Measurements from ENCODE around the gene TRAPPC5. TPM values are rescaled to one million over a fixed set of nuclear protein-coding genes. Genes with fewer than 3 reads are reported as not detected.
A peak's percentile ranks its signal among the peaks of the same experiment; 100 is the strongest.

TRAPPC5 gene
- total RNA-seq, 1 donor from 2014 or later = 142 TPM

DNA sequence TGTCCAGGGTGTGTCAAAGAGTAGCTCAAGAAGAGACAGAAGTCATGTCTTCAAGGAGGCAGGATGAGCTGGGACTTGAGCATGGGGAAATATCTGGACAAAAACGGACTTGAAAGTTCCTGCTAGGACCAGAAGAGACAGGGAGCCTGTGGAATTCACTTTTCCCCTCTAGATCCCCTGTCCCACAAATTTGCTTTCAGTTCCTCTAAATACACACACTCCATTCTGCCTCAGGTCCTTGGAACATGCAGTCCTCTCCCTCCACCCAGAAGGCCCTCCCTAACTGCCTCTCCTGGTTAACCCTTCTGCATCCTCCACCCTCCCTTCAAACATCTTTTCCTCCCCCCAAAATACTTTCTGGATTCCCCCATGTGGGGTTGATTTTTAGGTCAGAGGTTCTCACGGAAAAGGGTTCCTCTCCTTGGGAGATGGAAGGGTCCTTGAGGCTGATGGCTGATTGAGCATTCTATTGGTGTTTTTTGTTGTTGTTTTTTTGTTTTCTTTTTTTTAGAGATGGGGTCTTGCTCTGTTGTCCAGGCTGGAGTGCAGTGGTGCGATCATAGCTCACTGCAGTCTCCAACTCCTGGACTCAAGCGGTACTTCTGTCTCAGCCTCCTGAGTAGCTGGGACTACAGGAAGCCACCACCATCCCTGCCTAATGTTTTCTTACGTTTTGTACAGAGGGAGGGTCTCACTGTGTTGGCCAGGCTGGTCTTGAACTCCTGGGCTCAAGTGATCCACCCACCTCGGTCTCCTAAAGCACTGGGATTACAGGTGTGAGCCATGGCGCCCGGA lies 18.7 kb upstream of the TRAPPC5 start:
- TF ChIP-seq, protein P1, sequence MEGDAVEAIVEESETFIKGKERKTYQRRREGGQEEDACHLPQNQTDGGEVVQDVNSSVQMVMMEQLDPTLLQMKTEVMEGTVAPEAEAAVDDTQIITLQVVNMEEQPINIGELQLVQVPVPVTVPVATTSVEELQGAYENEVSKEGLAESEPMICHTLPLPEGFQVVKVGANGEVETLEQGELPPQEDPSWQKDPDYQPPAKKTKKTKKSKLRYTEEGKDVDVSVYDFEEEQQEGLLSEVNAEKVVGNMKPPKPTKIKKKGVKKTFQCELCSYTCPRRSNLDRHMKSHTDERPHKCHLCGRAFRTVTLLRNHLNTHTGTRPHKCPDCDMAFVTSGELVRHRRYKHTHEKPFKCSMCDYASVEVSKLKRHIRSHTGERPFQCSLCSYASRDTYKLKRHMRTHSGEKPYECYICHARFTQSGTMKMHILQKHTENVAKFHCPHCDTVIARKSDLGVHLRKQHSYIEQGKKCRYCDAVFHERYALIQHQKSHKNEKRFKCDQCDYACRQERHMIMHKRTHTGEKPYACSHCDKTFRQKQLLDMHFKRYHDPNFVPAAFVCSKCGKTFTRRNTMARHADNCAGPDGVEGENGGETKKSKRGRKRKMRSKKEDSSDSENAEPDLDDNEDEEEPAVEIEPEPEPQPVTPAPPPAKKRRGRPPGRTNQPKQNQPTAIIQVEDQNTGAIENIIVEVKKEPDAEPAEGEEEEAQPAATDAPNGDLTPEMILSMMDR (IDR thresholded peaks at IDR 0.05; ENCODE audit: partially characterized antibody, unreplicated experiment) = no peak
- DNase-seq = no peak

DNA sequence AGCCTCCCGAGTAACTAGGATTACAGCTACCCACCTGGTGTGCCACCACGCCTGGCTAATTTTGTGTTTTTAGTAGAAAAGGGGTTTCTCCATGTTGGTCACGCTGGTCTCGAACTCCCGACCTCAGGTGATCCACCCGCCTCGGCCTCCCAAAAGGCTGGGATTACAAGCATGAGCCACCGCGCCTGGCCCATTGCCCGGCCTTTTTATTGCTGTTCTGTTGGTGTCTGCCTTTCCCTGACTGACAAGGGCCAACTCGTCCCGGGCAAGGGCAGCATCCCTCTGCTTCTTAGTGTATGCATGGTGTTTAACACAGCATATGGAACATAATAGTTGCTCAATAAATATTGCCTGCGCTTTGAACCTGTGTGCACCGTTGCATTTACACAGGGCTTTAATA lies 18.0 kb upstream of the TRAPPC5 start:
- H3K4me3 Mint-ChIP-seq (ENCODE audit: unreplicated experiment) = no peak overlapping the region
- no peaks in the 10 kb centered on the region for H3K4me1 Mint-ChIP-seq (ENCODE audit: low read depth, unreplicated experiment)
- H3K27ac Mint-ChIP-seq (ENCODE audit: unreplicated experiment) = no peak overlapping the region
- no peak for DNase-seq
- H3K27me3 Mint-ChIP-seq (ENCODE audit: unreplicated experiment) = peaks cover 5% of the 10 kb centered on the region
- TF ChIP-seq, protein P1 (IDR thresholded peaks at IDR 0.05; ENCODE audit: partially characterized antibody, unreplicated experiment) = no peak
- H3K9me3 Mint-ChIP-seq (ENCODE audit: unreplicated experiment) = peaks cover 2% of the 10 kb centered on the region
- H3K36me3 Mint-ChIP-seq (ENCODE audit: unreplicated experiment) = no peaks in the 10 kb centered on the region

More for the DNA sequence above, 18.7 kb upstream of the TRAPPC5 start:
- peaks cover 2% of the 10 kb centered on the region for H3K9me3 Mint-ChIP-seq (ENCODE audit: unreplicated experiment)
- H3K36me3 Mint-ChIP-seq (ENCODE audit: unreplicated experiment) = no peaks in the 10 kb centered on the region
- peaks cover 4% of the 10 kb centered on the region for H3K27me3 Mint-ChIP-seq (ENCODE audit: unreplicated experiment)
- H3K4me3 Mint-ChIP-seq (ENCODE audit: unreplicated experiment) = no peak overlapping the region
- H3K27ac Mint-ChIP-seq (ENCODE audit: unreplicated experiment) = no peak overlapping the region
- H3K4me1 Mint-ChIP-seq (ENCODE audit: low read depth, unreplicated experiment) = no peaks in the 10 kb centered on the region

DNA sequence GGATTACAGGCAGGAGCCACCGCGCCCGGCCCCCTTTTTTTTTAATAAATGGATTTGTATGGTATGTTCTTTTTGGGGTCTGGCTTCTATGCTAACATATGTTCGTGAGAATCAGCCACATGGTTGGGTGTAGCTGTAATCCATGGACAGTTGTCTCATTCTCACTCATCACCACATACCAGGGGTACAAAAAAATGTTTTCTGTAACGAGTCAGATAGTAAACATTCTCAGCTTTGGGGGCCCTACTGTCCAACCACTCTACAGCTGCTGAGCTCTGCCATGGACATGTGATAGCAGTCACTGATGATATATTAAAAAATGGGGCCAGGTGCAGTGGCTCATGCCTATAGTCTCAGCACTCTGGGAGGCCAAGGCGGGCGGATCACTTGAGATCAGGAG lies 16.9 kb upstream of the TRAPPC5 start:
- TF ChIP-seq, protein P1 (IDR thresholded peaks at IDR 0.05; ENCODE audit: partially characterized antibody, unreplicated experiment) = no peak
- Mint-ChIP-seq H3K9me3 (ENCODE audit: unreplicated experiment) (peaks cover 2% of the 10 kb centered on the region), H3K4me1 (ENCODE audit: low read depth, unreplicated experiment) (no peaks in the 10 kb centered on the region), H3K4me3 (ENCODE audit: unreplicated experiment) (no peak overlapping the region), H3K36me3 (ENCODE audit: unreplicated experiment) (no peaks in the 10 kb centered on the region), H3K27me3 (ENCODE audit: unreplicated experiment) (peaks cover 5% of the 10 kb centered on the region), H3K27ac (ENCODE audit: unreplicated experiment) (no peak overlapping the region)
- no peak for DNase-seq

DNA sequence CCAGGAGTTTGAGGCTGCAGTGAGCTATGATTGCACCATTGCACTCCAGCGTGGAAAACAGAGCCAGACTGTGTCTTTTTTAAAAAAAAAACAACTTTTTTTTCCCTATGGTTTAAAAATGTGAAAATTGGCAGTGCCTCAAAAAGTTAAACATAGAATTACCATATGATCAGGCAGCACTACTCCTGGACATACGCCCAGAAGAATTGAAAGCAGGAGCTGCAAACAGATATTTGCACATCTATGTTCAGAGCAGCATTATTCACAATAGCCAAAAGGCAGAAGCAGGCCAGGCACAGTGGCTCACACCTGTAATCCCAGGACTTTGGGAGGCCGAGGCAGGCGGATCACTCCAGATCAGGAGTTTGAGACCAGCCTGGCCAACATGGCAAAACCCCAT lies 15.6 kb upstream of the TRAPPC5 start:
- no peak for DNase-seq
- Mint-ChIP-seq H3K27me3 (ENCODE audit: unreplicated experiment) (peaks cover 8% of the 10 kb centered on the region), H3K9me3 (ENCODE audit: unreplicated experiment) (peaks cover 2% of the 10 kb centered on the region), H3K36me3 (ENCODE audit: unreplicated experiment) (no peaks in the 10 kb centered on the region), H3K4me1 (ENCODE audit: low read depth, unreplicated experiment) (peaks cover 4% of the 10 kb centered on the region), H3K27ac (ENCODE audit: unreplicated experiment) (no peak overlapping the region), H3K4me3 (ENCODE audit: unreplicated experiment) (no peak overlapping the region)
- TF ChIP-seq, protein P1 (IDR thresholded peaks at IDR 0.05; ENCODE audit: partially characterized antibody, unreplicated experiment) = no peak

DNA sequence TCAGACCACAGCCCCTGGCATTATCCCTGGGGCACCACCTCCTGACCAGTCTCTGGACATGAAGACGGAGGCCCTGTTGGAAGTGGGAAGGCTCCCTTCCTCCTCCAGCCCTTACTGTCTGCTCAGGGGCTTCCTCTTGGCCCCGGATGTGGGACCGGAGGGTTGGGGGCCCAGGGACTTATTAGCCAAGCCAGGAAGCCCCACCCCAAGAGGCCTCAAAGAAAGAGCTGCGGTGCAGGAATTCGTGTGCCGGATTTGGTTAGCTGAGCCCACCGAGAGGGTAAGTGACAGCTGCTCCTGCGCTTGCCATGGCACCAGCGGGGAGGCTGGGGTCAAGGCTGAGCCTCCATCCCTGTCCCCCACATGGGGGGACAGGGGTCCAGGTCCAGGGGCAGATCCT lies 11.8 kb upstream of the TRAPPC5 start, which contains the start of gene RETN:
TSS of gene RETN (plus strand) at position 208 of the 400 bp plus-strand sequence. CDS start 278 bp downstream, outside the sequence.
- Mint-ChIP-seq H3K36me3 (ENCODE audit: unreplicated experiment) (peaks cover under 1% of the 10 kb centered on the region), H3K27me3 (ENCODE audit: unreplicated experiment) (peaks cover 14% of the 10 kb centered on the region), H3K27ac (ENCODE audit: unreplicated experiment) (no peak within 1 kb of the TSS), H3K9me3 (ENCODE audit: unreplicated experiment) (no peaks in the 10 kb centered on the region), H3K4me1 (ENCODE audit: low read depth, unreplicated experiment) (peaks cover 4% of the 10 kb centered on the region), H3K4me3 (ENCODE audit: unreplicated experiment) (peak within 1 kb of the TSS; percentile 80)
- no peak for DNase-seq
- TF ChIP-seq, protein P1 (IDR thresholded peaks at IDR 0.05; ENCODE audit: partially characterized antibody, unreplicated experiment) = no peak
